GM06990 (cell line): Measurements from ENCODE around the gene UTP3.

ENCODE experiments used
- DNase-seq: peaks from one replicate; pipeline ENCODE4 v3.0.0-alpha.2; 2011; ENCODE audit not compliant: insufficient read length; ENCODE audit errors: extremely low read depth
- H3K27me3 ChIP-seq: replicated peaks from 2 replicates; pipeline ENCODE4 v1.6.0; 2011; ENCODE audit warnings: low read length; ENCODE audit not compliant: control insufficient read depth, insufficient read depth
- H3K36me3 ChIP-seq: 2 replicates; pipeline ENCODE4 v1.5.1; 2011; ENCODE audit warnings: low read length; ENCODE audit not compliant: control insufficient read depth, insufficient read depth
- H3K4me3 ChIP-seq: replicated peaks from 2 replicates; pipeline ENCODE4 v1.5.1; 2011; ENCODE audit warnings: low read depth, mild to moderate bottlenecking, control low read depth, low read length
- TF ChIP-seq, protein P1 (sequence below): IDR thresholded peaks from 2 replicates; pipeline ENCODE4 v1.5.1; 2011; ENCODE audit warnings: low read length, control low read depth, mild to moderate bottlenecking, inconsistent platforms; ENCODE audit not compliant: insufficient read depth, poor library complexity, severe bottlenecking

Gene UTP3

DNA sequence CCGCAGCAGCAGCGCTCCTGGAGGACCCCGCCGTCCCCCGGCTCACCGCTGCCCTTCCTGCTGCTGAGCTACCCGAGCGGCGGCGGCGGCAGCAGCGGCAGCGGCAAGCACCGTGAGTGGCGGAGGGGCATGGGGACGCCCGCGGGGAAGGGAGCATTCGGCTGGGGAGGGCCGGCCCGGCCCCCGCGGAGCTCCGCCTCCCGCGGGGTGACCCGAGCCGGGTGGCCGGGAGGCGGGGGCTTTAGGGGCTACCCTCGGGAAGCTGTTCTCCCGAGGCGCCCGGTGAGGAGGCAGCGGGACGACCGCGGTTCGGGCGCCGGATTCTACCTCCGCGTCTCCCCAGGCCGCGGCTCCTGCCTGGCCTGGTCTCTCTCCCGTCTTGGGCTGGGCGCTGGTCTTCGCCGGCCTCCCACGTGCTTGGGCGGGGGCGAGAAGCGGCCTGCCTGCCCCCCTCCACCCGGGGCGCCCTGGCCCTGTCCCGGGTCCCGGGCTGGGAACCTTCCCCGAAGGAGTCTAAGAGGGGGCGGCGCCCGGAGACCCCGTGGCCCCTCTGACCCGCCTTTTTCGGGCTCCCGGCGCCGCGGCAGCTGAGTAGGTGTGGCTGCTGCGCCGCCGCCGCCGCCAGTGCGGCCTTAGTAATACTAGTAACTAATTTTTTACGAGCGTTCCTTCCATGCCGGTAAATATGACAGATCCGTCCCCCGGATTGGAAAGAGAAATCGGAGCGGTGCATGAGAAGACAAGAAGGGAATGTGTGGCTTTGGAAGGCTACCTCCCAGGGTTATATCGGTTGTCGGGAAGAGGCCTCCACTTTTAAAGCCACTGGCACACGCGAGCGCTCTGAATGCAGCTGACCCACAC, 17.1 kb downstream of the UTP3 start:
- peak; percentile 83 for DNase-seq
- no peaks in the 10 kb centered on the region for H3K36me3 ChIP-seq
- TF ChIP-seq, protein P1, sequence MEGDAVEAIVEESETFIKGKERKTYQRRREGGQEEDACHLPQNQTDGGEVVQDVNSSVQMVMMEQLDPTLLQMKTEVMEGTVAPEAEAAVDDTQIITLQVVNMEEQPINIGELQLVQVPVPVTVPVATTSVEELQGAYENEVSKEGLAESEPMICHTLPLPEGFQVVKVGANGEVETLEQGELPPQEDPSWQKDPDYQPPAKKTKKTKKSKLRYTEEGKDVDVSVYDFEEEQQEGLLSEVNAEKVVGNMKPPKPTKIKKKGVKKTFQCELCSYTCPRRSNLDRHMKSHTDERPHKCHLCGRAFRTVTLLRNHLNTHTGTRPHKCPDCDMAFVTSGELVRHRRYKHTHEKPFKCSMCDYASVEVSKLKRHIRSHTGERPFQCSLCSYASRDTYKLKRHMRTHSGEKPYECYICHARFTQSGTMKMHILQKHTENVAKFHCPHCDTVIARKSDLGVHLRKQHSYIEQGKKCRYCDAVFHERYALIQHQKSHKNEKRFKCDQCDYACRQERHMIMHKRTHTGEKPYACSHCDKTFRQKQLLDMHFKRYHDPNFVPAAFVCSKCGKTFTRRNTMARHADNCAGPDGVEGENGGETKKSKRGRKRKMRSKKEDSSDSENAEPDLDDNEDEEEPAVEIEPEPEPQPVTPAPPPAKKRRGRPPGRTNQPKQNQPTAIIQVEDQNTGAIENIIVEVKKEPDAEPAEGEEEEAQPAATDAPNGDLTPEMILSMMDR: peak; percentile 8
- peak overlapping the region; percentile 74 for H3K4me3 ChIP-seq
- no peaks in the 10 kb centered on the region for H3K27me3 ChIP-seq

DNA sequence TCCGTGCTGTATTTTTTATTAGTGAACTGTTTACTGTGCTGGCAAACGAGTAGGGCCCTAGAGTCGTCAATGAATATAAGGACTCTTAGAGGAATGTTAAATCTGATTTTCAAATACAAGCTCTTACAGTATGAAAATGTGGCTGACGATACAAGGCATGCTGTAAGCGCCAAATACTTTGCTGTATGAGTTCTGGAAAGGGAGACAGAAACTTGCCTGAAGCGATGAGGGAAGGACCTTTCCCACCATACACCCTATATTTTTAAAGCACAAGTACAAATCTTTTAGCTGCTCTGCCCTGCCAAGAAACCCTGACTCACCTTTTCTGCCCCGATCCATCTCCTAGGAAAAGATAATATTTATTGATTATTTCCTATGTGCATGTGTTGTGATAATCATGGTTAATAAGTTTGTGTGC, 17.7 kb downstream of the UTP3 start:
- DNase-seq: no peak
- peak overlapping the region; percentile 74 for H3K4me3 ChIP-seq
- H3K36me3 ChIP-seq: no peaks in the 10 kb centered on the region
- no peaks in the 10 kb centered on the region for H3K27me3 ChIP-seq
- TF ChIP-seq, protein P1: no peak

- no peaks in the 10 kb centered on the region for H3K27me3 ChIP-seq
- no peaks in the 10 kb centered on the region for H3K36me3 ChIP-seq
- H3K4me3 ChIP-seq: peak overlapping the region; percentile 74
- TF ChIP-seq, protein P1: no peak
- DNase-seq: no peak
Observed at GRCh38 chr4:70706516-70706915, 18.2 kb downstream of the UTP3 start.

GRCh38 chr4:70709611-70710205, 21.4 kb downstream of the UTP3 start:
- no peaks in the 10 kb centered on the region for H3K36me3 ChIP-seq
- no peak for DNase-seq
- no peaks in the 10 kb centered on the region for H3K27me3 ChIP-seq
- TF ChIP-seq, protein P1: no peak
- no peak overlapping the region for H3K4me3 ChIP-seq

GRCh38 chr4:70711599-70711998, 23.3 kb downstream of the UTP3 start:
- TF ChIP-seq, protein P1: no peak
- DNase-seq: no peak
- Histone ChIP-seq H3K4me3 (no peak overlapping the region), H3K36me3 (no peaks in the 10 kb centered on the region), H3K27me3 (no peaks in the 10 kb centered on the region)

DNA sequence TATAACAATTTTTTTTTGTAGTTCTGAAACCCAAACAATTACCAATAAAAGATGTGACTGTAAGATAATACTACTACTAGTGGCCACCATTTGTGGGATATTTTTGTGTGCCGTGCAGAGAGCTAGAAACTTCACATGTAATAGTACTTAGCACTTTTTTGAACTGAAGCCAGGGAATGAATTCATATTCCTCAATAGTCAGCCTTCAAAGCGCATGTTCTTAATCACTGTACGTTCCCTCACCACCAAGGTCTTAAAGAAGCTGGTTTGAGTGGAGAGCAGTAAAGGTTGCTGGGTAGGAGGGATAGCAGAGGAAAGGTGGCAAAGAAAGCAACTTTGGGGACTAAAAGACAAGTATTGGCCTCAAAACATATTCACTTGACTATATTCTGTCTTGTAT, 23.8 kb downstream of the UTP3 start:
- Histone ChIP-seq H3K36me3 (no peaks in the 10 kb centered on the region), H3K27me3 (no peaks in the 10 kb centered on the region), H3K4me3 (no peak overlapping the region)
- DNase-seq: no peak
- TF ChIP-seq, protein P1: no peak
